Tibial nerve (tissue), 4 donors: ENCODE measurements around the gene AKAP6. TPM values are rescaled to one million over a fixed set of nuclear protein-coding genes. Genes with fewer than 3 reads are reported as not detected.

Source experiments
- DNase-seq, 2 donors: peaks; one replicate each; pipeline ENCODE4 v3.0.0-alpha.2; 2019; ENCODE audit warnings: low spot score in 2 of 2
- H3K27ac ChIP-seq, 4 donors: fragments of 200-600 bp; sonication (generic) in 3 of 4; one replicate each; pipeline ENCODE4 v1.5.1; 2017 to 2019; ENCODE audit warnings: mild to moderate bottlenecking in 1 of 4
- H3K27me3 ChIP-seq, 2 donors: fragments of 200-600 bp; sonication (generic) in 1 of 2; one replicate each; pipeline versions ENCODE4 v1.5.1 to v1.6.0; 2017 to 2019
- H3K36me3 ChIP-seq, 3 donors: fragments of 200-600 bp; sonication (generic); one replicate each; pipeline ENCODE4 v1.5.1; 2018 to 2019
- H3K4me1 ChIP-seq, 4 donors: fragments of 200-600 bp; sonication (generic) in 3 of 4; one replicate each; pipeline ENCODE4 v1.5.1; 2017 to 2019
- H3K4me3 ChIP-seq, 4 donors: fragments of 200-600 bp; sonication (generic) in 3 of 4; one replicate each; pipeline ENCODE4 v1.5.1; 2017 to 2019; ENCODE audit warnings: mild to moderate bottlenecking in 1 of 4, moderate library complexity in 1 of 4
- H3K9me3 ChIP-seq, 4 donors: fragments of 200-600 bp; sonication (generic) in 3 of 4; one replicate each; pipeline ENCODE4 v1.5.1; 2017 to 2019
- CTCF ChIP-seq, 5 experiments: fragments of 200-600 bp in 3 of 5; fragments of 450-650 bp in 2 of 5; sonication (generic) in 3 of 5; IDR thresholded peaks; one replicate each; pipeline ENCODE4 v1.5.1; 2016 to 2019; ENCODE audit warnings: antibody characterized with exemption in 5 of 5, mild to moderate bottlenecking in 3 of 5, moderate library complexity in 2 of 5
- EP300 ChIP-seq, 2 donors: sonication (generic); formaldehyde crosslinking; IDR thresholded peaks; one replicate each; pipeline ENCODE4 v1.6.1; 2017; ENCODE audit warnings: antibody characterized with exemption in 2 of 2, mild to moderate bottlenecking in 1 of 2
- POLR2A ChIP-seq, 2 donors: fragments of 450-650 bp; IDR thresholded peaks; one replicate each; pipeline ENCODE4 v1.6.1; 2017; ENCODE audit warnings: antibody characterized with exemption in 2 of 2, mild to moderate bottlenecking in 2 of 2, moderate library complexity in 2 of 2
- WGBS, 2 donors: methylation state at CpG; one replicate each; pipeline ENCODE4 v1.1.5; 2018; 5-methylcytosine and 5-hydroxymethylcytosine counted together
- total RNA-seq, 4 donors: library from RNA; depleted of rRNA; stranded (reverse); fragments of >200 nt; gene quantifications; one replicate each; pipeline ENCODE4 v1.1.0, GENCODE V29; 2016

AKAP6 gene
- total RNA-seq, 4 donors from 2014 or later = 2.1 to 10.7 (median 5.2) TPM

- H3K27me3 ChIP-seq = no peaks in the 10 kb centered on the region
- no peak overlapping the region for H3K4me3 ChIP-seq
- H3K9me3 ChIP-seq = peaks cover 0 to 8% (median 0%) of the 10 kb centered on the region in 4 donors
- TF ChIP-seq CTCF (IDR thresholded peaks at IDR 0.05) (no peak), POLR2A (IDR thresholded peaks at IDR 0.05) (no peak), EP300 (IDR thresholded peaks at IDR 0.05) (no peak)
- H3K4me1 ChIP-seq = no peaks in the 10 kb centered on the region
- H3K27ac ChIP-seq = no peak overlapping the region
- H3K36me3 ChIP-seq = no peaks in the 10 kb centered on the region
- DNase-seq = no peak
- WGBS, 2 donors = 30 to 33% methylated on average over 1 of the region's 1 CpG
Observed at GRCh38 chr14:32324601-32325000, 4.5 kb upstream of the AKAP6 start.

- Histone ChIP-seq H3K36me3 (no peaks in the 10 kb centered on the region), H3K4me3 (no peak overlapping the region), H3K4me1 (no peaks in the 10 kb centered on the region), H3K27me3 (no peaks in the 10 kb centered on the region), H3K9me3 (peaks cover 0 to 8% (median 0%) of the 10 kb centered on the region in 4 donors), H3K27ac (no peak overlapping the region)
- TF ChIP-seq POLR2A (IDR thresholded peaks at IDR 0.05) (no peak), CTCF (IDR thresholded peaks at IDR 0.05) (no peak), EP300 (IDR thresholded peaks at IDR 0.05) (no peak)
- no peak for DNase-seq
- 75 to 89% methylated on average over 2 of the region's 2 CpGs for WGBS, 2 donors
Observed at GRCh38 chr14:32327255-32327961, 1.7 kb upstream of the AKAP6 start.

- no peak overlapping the region for H3K4me3 ChIP-seq
- H3K27ac ChIP-seq = peak overlapping the region in 1 of 4 donors; percentile 4
- WGBS, 2 donors = 56 to 57% methylated on average over 2 of the region's 2 CpGs
- no peak for TF ChIP-seq CTCF (IDR thresholded peaks at IDR 0.05)
- no peak for TF ChIP-seq EP300 (IDR thresholded peaks at IDR 0.05)
- no peak for TF ChIP-seq POLR2A (IDR thresholded peaks at IDR 0.05)
- peaks cover 0 to 8% (median 0%) of the 10 kb centered on the region in 4 donors for H3K9me3 ChIP-seq
- DNase-seq = no peak
- no peaks in the 10 kb centered on the region for H3K4me1 ChIP-seq
- no peaks in the 10 kb centered on the region for H3K27me3 ChIP-seq
- no peaks in the 10 kb centered on the region for H3K36me3 ChIP-seq
Observed at GRCh38 chr14:32329690-32330285, 690 bp downstream of the AKAP6 start.

GRCh38 chr14:32330351-32331111 is 1.4 kb downstream of the AKAP6 start:
- Histone ChIP-seq H3K27ac (peak overlapping the region in 1 of 4 donors; percentile 18), H3K4me1 (no peaks in the 10 kb centered on the region), H3K4me3 (no peak overlapping the region), H3K27me3 (no peaks in the 10 kb centered on the region), H3K36me3 (no peaks in the 10 kb centered on the region), H3K9me3 (peaks cover 0 to 8% (median 0%) of the 10 kb centered on the region in 4 donors)
- WGBS, 2 donors = 78 to 84% methylated on average over 4 of the region's 4 CpGs
- TF ChIP-seq CTCF (IDR thresholded peaks at IDR 0.05) (no peak), POLR2A (IDR thresholded peaks at IDR 0.05) (no peak), EP300 (IDR thresholded peaks at IDR 0.05) (no peak)
- DNase-seq = no peak

- DNase-seq = no peak
- H3K9me3 ChIP-seq = peaks cover 0 to 8% (median 0%) of the 10 kb centered on the region in 4 donors
- no peaks in the 10 kb centered on the region for H3K36me3 ChIP-seq
- H3K4me3 ChIP-seq = no peak overlapping the region
- H3K27ac ChIP-seq = no peak overlapping the region
- H3K27me3 ChIP-seq = no peaks in the 10 kb centered on the region
- 60 to 66% methylated on average over 5 of the region's 5 CpGs for WGBS, 2 donors
- TF ChIP-seq POLR2A (IDR thresholded peaks at IDR 0.05) = no peak
- TF ChIP-seq EP300 (IDR thresholded peaks at IDR 0.05) = no peak
- TF ChIP-seq CTCF (IDR thresholded peaks at IDR 0.05) = no peak
- no peaks in the 10 kb centered on the region for H3K4me1 ChIP-seq
Observed at GRCh38 chr14:32331206-32331605, 2.1 kb downstream of the AKAP6 start.
